Fibroblast of peridontal ligament (primary cell): ENCODE measurements around the gene EFL1.
A peak's percentile ranks its signal among the peaks of the same experiment; 100 is the strongest.
"Not testable (repeated sequence)": the region's sequence is repeated elsewhere in the genome, so short reads cannot be mapped to it uniquely, and the experiment has no call there.

Experiments
- DNase-seq: peaks from one replicate; pipeline ENCODE4 v3.0.0-alpha.2; 2010; ENCODE audit errors: extremely low read depth

The EFL1 gene

DNA sequence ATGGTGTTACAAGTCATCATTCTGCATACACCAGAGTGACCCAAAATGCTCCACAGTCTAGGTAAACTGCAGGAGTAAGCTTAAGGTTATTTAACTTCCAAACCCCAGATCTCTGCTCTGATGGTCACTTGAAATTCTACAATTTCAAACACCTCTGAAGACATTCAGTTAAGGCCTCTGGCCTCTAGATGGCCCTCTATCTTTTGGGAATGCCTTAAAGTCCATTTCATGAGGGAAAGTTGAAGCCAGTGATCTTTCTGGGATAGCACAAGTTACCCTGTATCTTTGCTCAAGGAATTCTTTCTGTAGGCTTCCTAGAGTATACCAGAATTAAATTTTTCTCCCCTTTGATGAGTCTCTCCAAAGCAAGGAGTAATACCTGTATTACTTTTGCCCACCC lies 18.7 kb upstream of the EFL1 start:
- DNase-seq = not testable (repeated sequence)

- no peak for DNase-seq
Measured at GRCh38 chr15:82275410-82275809, 12.9 kb upstream of the EFL1 start.

- no peak for DNase-seq
Measured at GRCh38 chr15:82272154-82272553, 9.6 kb upstream of the EFL1 start.

- not testable (repeated sequence) for DNase-seq
Measured at GRCh38 chr15:82268454-82268853, 5.9 kb upstream of the EFL1 start.

- not testable (repeated sequence) for DNase-seq
Measured at GRCh38 chr15:82267137-82267536, 4.6 kb upstream of the EFL1 start.

- no peak for DNase-seq
Measured at GRCh38 chr15:82263350-82263749, 816 bp upstream of the EFL1 start.

GRCh38 chr15:82261566-82262421 lies 740 bp downstream of the EFL1 start:
- peak; percentile 47 for DNase-seq

DNA sequence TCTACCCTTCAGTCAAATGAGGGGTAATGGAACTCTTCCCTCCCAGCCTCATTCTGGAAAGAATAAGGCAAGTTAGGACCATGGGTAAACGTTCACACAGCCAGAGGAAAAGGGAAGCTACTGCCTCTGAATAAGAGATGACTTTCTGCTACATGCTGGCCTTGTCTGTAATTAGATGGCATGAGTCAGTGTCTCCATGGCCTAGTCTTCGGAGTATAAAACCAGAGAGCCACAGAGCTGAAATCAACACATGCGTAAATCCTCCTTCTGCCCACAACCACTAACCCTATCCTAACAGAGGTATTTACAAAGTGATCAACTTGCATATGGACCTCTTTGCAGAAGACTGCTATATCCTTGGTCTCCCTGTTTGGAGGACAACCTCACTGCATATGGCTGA lies 14.3 kb downstream of the EFL1 start:
- peak; percentile 56 for DNase-seq

DNA sequence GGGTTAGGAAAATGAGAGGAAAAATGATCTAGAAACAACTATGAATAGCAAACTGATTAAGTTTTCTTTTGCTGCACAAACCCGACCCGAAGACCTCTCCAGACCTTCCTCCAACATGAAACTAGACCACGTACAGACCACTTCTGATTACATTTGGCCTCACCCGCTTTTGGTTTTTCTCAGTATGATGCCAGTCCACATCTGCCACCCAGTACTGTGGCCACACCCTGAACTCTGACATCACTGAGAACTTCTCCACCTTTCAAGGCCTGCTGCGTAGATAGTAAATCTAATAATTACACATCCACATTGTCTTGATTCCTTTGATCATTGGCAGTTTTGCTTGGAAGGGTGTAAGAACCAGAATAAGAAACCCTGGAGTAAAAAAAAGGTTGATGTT lies 16.6 kb downstream of the EFL1 start:
- DNase-seq = not testable (repeated sequence)

GRCh38 chr15:82243644-82244043 lies 18.9 kb downstream of the EFL1 start:
- not testable (repeated sequence) for DNase-seq

DNA sequence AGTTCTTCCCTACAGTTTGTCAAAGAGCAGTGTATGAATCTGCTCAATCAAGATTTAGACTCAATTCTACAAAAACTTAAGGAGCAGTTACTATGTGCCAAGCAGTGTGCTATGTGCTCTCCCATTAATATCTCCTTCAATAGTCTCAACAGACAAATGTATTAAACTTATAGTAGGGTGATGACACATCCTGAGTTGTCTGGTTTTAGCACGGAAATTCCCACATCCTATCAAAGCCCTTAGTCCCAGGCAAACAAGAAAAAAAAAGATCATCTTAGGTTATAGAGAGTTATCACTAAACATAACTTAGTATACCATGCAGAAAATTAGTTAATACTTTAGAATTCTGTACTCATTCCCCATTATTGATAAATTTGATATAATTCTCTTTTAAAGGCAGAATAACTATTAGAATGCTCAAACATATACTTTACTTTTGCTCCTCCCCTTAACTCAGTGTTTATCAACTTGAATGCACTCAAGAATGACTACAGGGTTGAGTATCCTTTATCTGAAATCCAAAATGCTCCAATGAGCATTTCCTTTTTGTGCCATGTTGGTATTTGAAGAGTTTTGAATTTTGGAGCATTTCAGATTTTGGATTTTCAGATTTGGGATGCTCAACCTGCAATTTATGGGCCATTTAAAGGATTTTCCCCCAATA lies 20.6 kb downstream of the EFL1 start:
- peak; percentile 17 for DNase-seq

DNA sequence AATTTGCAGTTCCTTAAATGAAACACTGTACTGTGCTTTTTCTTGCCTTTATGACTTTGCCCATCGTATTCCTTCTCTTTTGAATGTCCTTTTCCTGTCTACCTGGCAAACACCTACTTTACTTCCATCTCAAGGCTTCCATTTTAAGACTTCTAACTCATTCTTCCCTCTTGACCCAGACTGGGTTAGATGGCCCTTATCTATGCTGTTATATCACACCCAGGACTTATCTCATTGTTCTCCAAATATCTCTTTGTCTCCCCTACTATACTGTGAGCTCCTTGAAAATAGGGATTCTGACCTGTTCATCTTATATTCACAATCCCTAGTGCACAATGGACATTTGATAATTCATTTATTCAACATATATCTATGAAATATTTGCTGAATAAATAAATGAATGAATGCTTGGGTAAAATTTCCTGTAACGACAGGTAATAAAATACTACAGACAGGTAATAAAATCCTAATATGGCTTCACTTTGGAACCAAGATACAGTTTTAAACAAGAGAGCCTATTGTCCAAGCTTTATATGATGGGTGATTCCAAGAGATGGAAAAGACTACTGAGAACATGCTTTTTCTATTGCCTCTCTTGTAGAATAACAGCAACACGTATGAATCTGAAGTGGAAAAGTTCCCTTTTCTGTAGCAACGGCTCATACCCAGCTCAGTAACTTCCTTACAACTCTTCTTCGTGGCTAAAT lies 22.7 kb downstream of the EFL1 start:
- no peak for DNase-seq

- not testable (repeated sequence) for DNase-seq
Measured at GRCh38 chr15:82237944-82238534, 24.5 kb downstream of the EFL1 start.

DNA sequence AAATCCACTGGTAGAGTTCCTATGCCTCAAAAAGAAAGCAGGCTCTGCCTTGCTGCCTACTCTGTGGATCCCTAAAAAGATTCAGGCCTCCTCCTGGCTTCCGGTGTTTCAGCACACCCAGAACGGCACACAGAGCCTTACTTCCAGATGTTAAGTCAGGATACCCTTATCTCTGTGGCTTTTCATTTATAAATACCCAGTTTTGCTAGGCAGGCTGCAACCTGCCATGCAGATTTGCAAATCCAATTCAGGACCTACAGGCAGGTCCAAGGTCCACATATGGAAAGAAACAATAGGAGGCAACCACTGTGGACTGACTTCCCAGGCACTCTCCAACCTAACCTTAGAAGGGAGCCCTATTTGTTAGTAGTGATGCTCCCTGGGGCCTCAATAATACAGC lies 30.7 kb downstream of the EFL1 start:
- DNase-seq = no peak

- DNase-seq = no peak
Measured at GRCh38 chr15:82231233-82231632, 31.3 kb downstream of the EFL1 start.

GRCh38 chr15:82228750-82229149 lies 33.8 kb downstream of the EFL1 start:
- DNase-seq = peak; percentile 15

- DNase-seq = peak; percentile 18
Measured at GRCh38 chr15:82221535-82221934, 41.0 kb downstream of the EFL1 start.

DNA sequence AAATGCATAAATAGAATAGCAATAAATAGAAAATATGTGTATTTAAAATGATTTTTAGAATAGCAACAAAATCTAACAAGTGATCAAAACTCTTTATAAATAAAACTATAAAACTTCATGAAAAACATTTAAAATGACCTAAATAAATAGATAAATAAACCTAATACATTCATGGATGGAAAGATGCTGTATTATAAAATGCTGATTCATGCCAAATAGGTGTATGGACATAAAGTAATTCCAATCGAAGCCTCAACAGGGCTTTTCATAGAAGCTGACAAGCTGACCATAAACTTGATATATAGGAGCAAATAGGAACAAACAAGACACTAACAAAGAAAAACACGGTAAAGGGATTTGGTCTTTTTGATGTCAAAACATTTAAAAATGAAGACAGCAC lies 46.4 kb downstream of the EFL1 start:
- DNase-seq = not testable (repeated sequence)

DNA sequence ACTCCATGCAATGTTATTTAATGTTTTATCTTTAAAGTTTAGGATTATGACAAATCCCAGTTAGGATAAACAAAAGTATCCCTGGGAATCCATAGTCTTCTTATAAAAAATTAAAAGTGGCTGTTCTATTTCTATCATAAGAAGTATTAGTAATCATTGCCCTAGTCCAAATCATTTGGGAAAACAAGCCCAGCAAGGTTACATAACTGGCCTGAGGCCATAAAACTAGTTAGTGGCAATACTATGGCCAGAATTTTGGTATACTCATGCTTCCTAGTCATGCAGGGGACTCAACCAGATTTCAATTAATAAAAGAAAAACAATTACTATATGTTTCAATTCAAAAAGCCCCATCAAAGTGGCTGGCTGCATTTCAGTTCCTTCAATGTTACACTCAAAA lies 50.3 kb downstream of the EFL1 start:
- DNase-seq = peak; percentile 17

DNA sequence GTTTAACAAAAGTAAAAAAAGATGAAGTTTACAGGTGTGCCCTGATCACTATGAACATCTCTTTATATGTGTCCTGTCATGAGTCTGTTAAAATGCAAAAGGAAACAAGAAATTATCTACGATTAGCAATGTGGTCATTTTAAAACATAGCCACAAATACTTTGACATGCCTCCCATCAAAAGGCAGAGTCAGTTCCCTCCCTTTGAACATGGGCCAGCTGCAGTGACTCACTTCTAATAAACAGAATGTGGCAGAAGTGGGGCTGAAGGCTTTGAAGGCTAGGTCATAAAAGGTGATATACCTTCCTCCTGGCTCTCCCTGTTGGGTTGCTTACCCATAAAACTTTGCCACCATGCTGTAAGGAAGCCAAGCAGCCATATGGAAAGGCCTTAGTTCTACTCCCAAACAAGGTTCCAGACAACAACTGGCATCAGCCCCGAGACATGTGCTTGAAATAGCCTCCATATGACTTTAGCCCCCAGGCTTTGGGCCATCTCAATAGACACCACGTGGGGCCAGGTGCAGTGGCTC lies 52.4 kb downstream of the EFL1 start:
- DNase-seq = not testable (repeated sequence)

GRCh38 chr15:82204575-82204974 lies 58.0 kb downstream of the EFL1 start:
- DNase-seq = not testable (repeated sequence)
